Brain microvascular endothelial cell (primary cell): ENCODE data around the gene ZNF581.

Experiments
- DNase-seq: peaks from one replicate; pipeline ENCODE4 v3.0.0-alpha.2; 2020
- H3K27ac ChIP-seq: fragments of 250-450 bp; sonication (Bioruptor Pico); 2 replicates; pipeline ENCODE4 v1.5.1; 2020; ENCODE audit warnings: mild to moderate bottlenecking, moderate library complexity
- H3K27me3 ChIP-seq: fragments of 250-450 bp; sonication (Bioruptor Pico); replicated peaks from 2 replicates; pipeline ENCODE4 v1.5.1; 2020; ENCODE audit warnings: mild to moderate bottlenecking
- H3K36me3 ChIP-seq: fragments of 250-450 bp; sonication (Bioruptor Pico); replicated peaks from 2 replicates; pipeline ENCODE4 v1.5.1; 2020; ENCODE audit warnings: mild to moderate bottlenecking
- H3K4me3 ChIP-seq: 2 replicates; pipeline ENCODE4 v1.5.1; 2011; ENCODE audit warnings: low read depth, mild to moderate bottlenecking, control low read depth, low read length, moderate library complexity
- in situ Hi-C: cut with HindIII; loops from 2 replicates; pipeline ENCODE4 v1.10.0; 2017; ENCODE audit warnings: low sequenced_read_pairs, low pct_ligation_motif_present
- TF ChIP-seq, protein P1 (sequence below): IDR thresholded peaks from 2 replicates; pipeline ENCODE4 v1.5.1; 2011; ENCODE audit warnings: low read depth, mild to moderate bottlenecking, moderate library complexity, low read length, control low read depth, inconsistent platforms; ENCODE audit errors: missing control alignments

Gene ZNF581

DNA sequence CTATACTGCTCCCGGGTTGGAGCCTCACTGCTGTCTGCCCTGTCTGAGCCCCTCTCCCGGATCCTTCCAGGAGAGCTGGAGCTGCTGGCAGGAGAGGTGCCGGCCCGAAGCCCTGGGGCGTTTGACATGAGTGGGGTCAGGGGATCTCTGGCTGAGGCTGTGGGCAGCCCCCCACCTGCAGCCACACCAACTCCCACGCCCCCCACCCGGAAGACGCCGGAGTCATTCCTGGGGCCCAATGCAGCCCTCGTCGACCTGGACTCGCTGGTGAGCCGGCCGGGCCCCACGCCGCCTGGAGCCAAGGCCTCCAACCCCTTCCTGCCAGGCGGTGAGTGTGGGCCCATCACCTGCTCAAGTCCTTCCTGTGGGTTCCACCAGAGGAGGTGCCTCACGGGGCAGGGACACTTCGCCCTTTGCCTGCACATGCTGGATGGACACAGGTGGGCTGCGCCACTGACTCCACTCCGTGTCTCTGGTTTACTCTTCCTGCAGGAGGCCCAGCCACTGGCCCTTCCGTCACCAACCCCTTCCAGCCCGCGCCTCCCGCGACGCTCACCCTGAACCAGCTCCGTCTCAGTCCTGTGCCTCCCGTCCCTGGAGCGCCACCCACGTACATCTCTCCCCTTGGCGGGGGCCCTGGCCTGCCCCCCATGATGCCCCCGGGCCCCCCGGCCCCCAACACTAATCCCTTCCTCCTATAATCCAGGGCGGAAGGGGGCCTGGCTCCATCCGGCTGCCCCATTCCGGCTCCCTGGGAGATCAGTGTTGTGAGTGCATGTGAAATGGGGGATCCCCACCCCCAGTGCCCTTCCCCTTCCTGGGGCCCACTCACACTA, 51.4 kb downstream of the ZNF581 start:
- no peaks in the 10 kb centered on the region for H3K27me3 ChIP-seq
- in situ Hi-C loops = no loop called here
- TF ChIP-seq, protein P1, sequence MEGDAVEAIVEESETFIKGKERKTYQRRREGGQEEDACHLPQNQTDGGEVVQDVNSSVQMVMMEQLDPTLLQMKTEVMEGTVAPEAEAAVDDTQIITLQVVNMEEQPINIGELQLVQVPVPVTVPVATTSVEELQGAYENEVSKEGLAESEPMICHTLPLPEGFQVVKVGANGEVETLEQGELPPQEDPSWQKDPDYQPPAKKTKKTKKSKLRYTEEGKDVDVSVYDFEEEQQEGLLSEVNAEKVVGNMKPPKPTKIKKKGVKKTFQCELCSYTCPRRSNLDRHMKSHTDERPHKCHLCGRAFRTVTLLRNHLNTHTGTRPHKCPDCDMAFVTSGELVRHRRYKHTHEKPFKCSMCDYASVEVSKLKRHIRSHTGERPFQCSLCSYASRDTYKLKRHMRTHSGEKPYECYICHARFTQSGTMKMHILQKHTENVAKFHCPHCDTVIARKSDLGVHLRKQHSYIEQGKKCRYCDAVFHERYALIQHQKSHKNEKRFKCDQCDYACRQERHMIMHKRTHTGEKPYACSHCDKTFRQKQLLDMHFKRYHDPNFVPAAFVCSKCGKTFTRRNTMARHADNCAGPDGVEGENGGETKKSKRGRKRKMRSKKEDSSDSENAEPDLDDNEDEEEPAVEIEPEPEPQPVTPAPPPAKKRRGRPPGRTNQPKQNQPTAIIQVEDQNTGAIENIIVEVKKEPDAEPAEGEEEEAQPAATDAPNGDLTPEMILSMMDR = no peak
- no peak for DNase-seq
- H3K27ac ChIP-seq = no peak overlapping the region
- no peak overlapping the region for H3K4me3 ChIP-seq
- peaks cover 47% of the 10 kb centered on the region for H3K36me3 ChIP-seq
